K562 (cell line): ENCODE data around the gene CAMK2B. TPM values are rescaled to one million over a fixed set of nuclear protein-coding genes. Genes with fewer than 3 reads are reported as not detected.

Experiments
- CHD2 ChIP-seq: IDR thresholded peaks from 2 replicates; pipeline ENCODE4 v1.6.1; 2011; ENCODE audit warnings: low read depth, low read length
- CTBP1 ChIP-seq: fragments of 450-650 bp; IDR thresholded peaks from 2 replicates; pipeline ENCODE4 v1.6.1; 2016; ENCODE audit warnings: borderline replicate concordance
- ETS2 ChIP-seq: IDR thresholded peaks from 2 replicates; pipeline ENCODE4 v1.6.1; 2016; ENCODE audit warnings: borderline replicate concordance, missing genetic modification characterization, mild to moderate bottlenecking, moderate library complexity, missing compliant biosample characterization; ENCODE audit not compliant: poor library complexity, severe bottlenecking
- GTF2E2 ChIP-seq: fragments of 200-800 bp; sonication (Bioruptor generic); IDR thresholded peaks from 2 replicates; pipeline ENCODE4 v1.6.1; 2016; ENCODE audit warnings: missing genetic modification characterization, missing compliant biosample characterization
- HCFC1 ChIP-seq: IDR thresholded peaks from 2 replicates; pipeline ENCODE4 v1.6.1; 2012; ENCODE audit warnings: low read depth, low read length, improper control_type of control experiment
- HMG20B ChIP-seq: fragments of 250-450 bp; sonication (Bioruptor Pico); IDR thresholded peaks from 2 replicates; pipeline ENCODE4 v1.5.0; 2021; ENCODE audit warnings: mild to moderate bottlenecking
- KDM4B ChIP-seq, 2 experiments: fragments of 450-650 bp in 1 of 2; sonication (generic) in 1 of 2; IDR thresholded peaks; 2 replicates each; pipeline ENCODE4 v1.6.1; 2016 to 2017; ENCODE audit warnings: borderline replicate concordance in 2 of 2, antibody characterized with exemption in 1 of 2, low read depth in 1 of 2, mild to moderate bottlenecking in 1 of 2
- NR2F6 ChIP-seq: fragments of 450-650 bp; formaldehyde crosslinking; IDR thresholded peaks from 2 replicates; pipeline ENCODE4 v1.4.0; 2020; ENCODE audit warnings: mild to moderate bottlenecking
- POLR3G ChIP-seq: IDR thresholded peaks from 2 replicates; pipeline ENCODE4 v1.6.1; 2011; ENCODE audit not compliant: insufficient read length, insufficient replicate concordance; ENCODE audit errors: extremely low read depth
- RAD21 ChIP-seq, 2 experiments: fragments of 250-450 bp in 1 of 2; fragments of 450-650 bp in 1 of 2; sonication (Bioruptor Pico) in 1 of 2; formaldehyde crosslinking in 1 of 2; IDR thresholded peaks in 1 of 2; conservative IDR thresholded peaks in 1 of 2; 2 replicates each; pipeline versions ENCODE4 v1.4.0 to v1.8.0; 2020 to 2022; ENCODE audit warnings: mild to moderate bottlenecking in 2 of 2, moderate library complexity in 1 of 2
- RBFOX2 ChIP-seq: fragments of 200-400 bp; formaldehyde crosslinking; IDR thresholded peaks from 2 replicates; pipeline ENCODE4 v1.6.1; 2017; ENCODE audit warnings: low read depth, mild to moderate bottlenecking, low read length, moderate library complexity
- RCOR1 ChIP-seq, 2 experiments: IDR thresholded peaks; 2 replicates each; pipeline ENCODE4 v1.6.1; 2012; ENCODE audit warnings: low read depth in 2 of 2, low read length in 2 of 2, borderline replicate concordance in 1 of 2, improper control_type of control experiment in 1 of 2
- RFX7 ChIP-seq: fragments of 250-450 bp; sonication (Bioruptor Pico); IDR thresholded peaks from 2 replicates; pipeline ENCODE4 v1.5.1; 2021; ENCODE audit warnings: mild to moderate bottlenecking
- SAP30 ChIP-seq: fragments of 200-600 bp; sonication (generic); IDR thresholded peaks from 2 replicates; pipeline ENCODE4 v1.6.1; 2012; ENCODE audit warnings: borderline replicate concordance, low read depth, mild to moderate bottlenecking, moderate library complexity, low read length, control low read depth, inconsistent platforms; ENCODE audit not compliant: insufficient read depth, poor library complexity, severe bottlenecking
- SMARCB1 ChIP-seq: IDR thresholded peaks from 2 replicates; pipeline ENCODE4 v1.6.1; 2011; ENCODE audit warnings: improper control_type of control experiment, low read depth; ENCODE audit not compliant: insufficient read length
- SMC3 ChIP-seq: conservative IDR thresholded peaks from 2 replicates; pipeline ENCODE4 v1.6.1; 2011; ENCODE audit warnings: low read depth, low read length, improper control_type of control experiment; ENCODE audit not compliant: insufficient read depth
- SRSF3 ChIP-seq: fragments of 200-400 bp; formaldehyde crosslinking; IDR thresholded peaks from 2 replicates; pipeline ENCODE4 v1.6.1; 2016; ENCODE audit warnings: mild to moderate bottlenecking, low read length, moderate library complexity; ENCODE audit not compliant: insufficient read depth
- ZFPM2 ChIP-seq: fragments of 250-450 bp; sonication (Bioruptor Pico); IDR thresholded peaks from 2 replicates; pipeline ENCODE4 v1.5.1; 2022; ENCODE audit warnings: mild to moderate bottlenecking
- ZNF12 ChIP-seq: sonication (generic); formaldehyde crosslinking; IDR thresholded peaks from 2 replicates; pipeline ENCODE4 v1.4.0; 2020; ENCODE audit warnings: mild to moderate bottlenecking, missing genetic modification reagents
- ZNF175 ChIP-seq: fragments of 200-800 bp; sonication (Bioruptor generic); IDR thresholded peaks from 2 replicates; pipeline ENCODE4 v1.6.1; 2016; ENCODE audit warnings: low read depth, mild to moderate bottlenecking, missing genetic modification characterization, missing compliant biosample characterization
- ZNF184 ChIP-seq: sonication (generic); formaldehyde crosslinking; IDR thresholded peaks from 2 replicates; pipeline ENCODE4 v1.5.0; 2020; ENCODE audit warnings: missing genetic modification reagents
- ZNF75A ChIP-seq: fragments of 450-650 bp; formaldehyde crosslinking; IDR thresholded peaks from 2 replicates; pipeline ENCODE4 v1.4.0; 2020; ENCODE audit warnings: mild to moderate bottlenecking
- polyA plus RNA-seq, 8 experiments: library from polyadenylated mRNA; depleted of rRNA in 4 of 8; stranded (reverse) in 5 of 8; unstranded in 3 of 8; fragments of >200 nt; fragmentation: Nextera tagmentation in 2 of 8; fragmentation: Illumina TruSeq in 1 of 8; extraction: Ambion mirVana in 2 of 8; extraction: Trizol in 1 of 8; gene quantifications; 2 replicates each; pipeline versions ENCODE4 v1.2.1 to v1.2.3, GENCODE V29; 2011 to 2014; ENCODE audit warnings: inconsistent platforms in 1 of 8, missing spikeins in 1 of 8
- total RNA-seq, 7 experiments: library from RNA; depleted of rRNA in 6 of 7; stranded (reverse); fragments of >200 nt in 6 of 7; fragmentation: Illumina TruSeq in 2 of 7; extraction: Trizol in 2 of 7; gene quantifications; 2 replicates each; pipeline versions ENCODE4 v1.2.1 to v1.2.3, GENCODE V29; 2011 to 2021; ENCODE audit warnings: low replicate concordance in 1 of 7
- TF ChIP-seq, protein P1 (sequence below): fragments of 250-450 bp; sonication (Bioruptor Pico); IDR thresholded peaks from 2 replicates; pipeline ENCODE4 v1.5.0; 2021
- TF ChIP-seq, protein P2 (sequence below): fragments of 200-800 bp; sonication (Bioruptor generic); IDR thresholded peaks from 2 replicates; pipeline ENCODE4 v1.6.1; 2017; ENCODE audit warnings: missing genetic modification characterization, missing compliant biosample characterization

Gene CAMK2B
- total and polyA plus RNA-seq, 9 of the 15 experiments (the other 6 are each of a cell fraction or from before 2014, with no cell fraction given) = 0.04 to 0.09 (median 0.05) TPM; not detected in 4

DNA sequence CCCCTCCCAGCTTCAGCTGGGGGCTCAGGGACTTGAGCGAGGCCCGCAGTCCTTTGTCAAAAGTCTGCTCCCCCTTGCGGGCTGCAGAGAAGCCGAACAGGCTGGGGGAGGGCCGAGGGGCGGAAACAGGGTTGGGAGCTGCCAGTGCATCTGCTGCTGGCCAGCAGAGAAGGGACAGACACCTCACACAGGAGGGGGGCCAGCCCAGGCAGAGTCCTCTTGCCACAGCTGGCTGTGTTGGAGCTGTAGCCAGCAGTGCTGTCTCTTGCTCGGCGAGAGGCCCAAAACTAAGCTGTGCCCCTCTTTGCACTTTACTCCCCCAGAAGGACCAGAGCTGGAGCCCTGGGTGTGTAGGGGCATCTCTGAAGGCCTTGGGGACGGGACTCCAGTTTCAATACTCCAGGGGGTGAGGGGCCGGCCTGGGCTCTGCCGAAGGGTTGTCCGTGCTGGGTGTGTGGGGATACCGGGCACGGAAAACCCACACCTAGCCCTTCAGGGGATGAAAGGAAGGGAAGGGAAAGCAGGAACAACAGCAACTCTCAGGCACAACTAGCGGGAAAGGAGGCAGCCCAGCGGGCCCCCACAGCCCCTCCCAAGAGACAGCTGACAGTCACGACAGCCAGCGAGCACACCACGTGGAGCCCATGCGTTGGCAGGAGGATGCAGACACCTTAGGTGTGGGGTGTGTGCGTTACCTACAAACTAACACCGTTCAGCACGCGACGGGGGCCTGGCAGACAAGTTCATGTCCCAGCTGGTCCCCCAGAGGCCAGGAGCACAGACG, 106.8 kb downstream of the CAMK2B start (continued):
- 0 out of 2 replicates have a peak, but pooled peaks have one; percentile 13 for TF ChIP-seq HCFC1
- no peak for TF ChIP-seq CHD2
- no peak for TF ChIP-seq SAP30
- no peak for TF ChIP-seq ZNF175 (CRISPR knock-in tag)
- peak; percentile 33; the same call in 1 of the 2 replicates for TF ChIP-seq SMC3
- no peak for TF ChIP-seq ZNF75A (CRISPR knock-in tag)
- TF ChIP-seq RBFOX2 = peak; percentile 38; the same call in 1 of the 2 replicates
- peak; percentile 31; the same call in 1 of the 2 replicates for TF ChIP-seq CTBP1
- TF ChIP-seq RFX7 (CRISPR knock-in tag) = no peak
- TF ChIP-seq ZNF184 (CRISPR knock-in tag) = no peak
- no peak for TF ChIP-seq ETS2 (tag)
- no peak for TF ChIP-seq SMARCB1
- TF ChIP-seq HMG20B (CRISPR knock-in tag) = no peak
- no peak for TF ChIP-seq NR2F6
- TF ChIP-seq, protein P1, sequence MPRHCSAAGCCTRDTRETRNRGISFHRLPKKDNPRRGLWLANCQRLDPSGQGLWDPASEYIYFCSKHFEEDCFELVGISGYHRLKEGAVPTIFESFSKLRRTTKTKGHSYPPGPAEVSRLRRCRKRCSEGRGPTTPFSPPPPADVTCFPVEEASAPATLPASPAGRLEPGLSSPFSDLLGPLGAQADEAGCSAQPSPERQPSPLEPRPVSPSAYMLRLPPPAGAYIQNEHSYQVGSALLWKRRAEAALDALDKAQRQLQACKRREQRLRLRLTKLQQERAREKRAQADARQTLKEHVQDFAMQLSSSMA = no peak
- no peak for TF ChIP-seq GTF2E2 (tag)
- TF ChIP-seq ZFPM2 (CRISPR knock-in tag) = no peak
- TF ChIP-seq, protein P2, sequence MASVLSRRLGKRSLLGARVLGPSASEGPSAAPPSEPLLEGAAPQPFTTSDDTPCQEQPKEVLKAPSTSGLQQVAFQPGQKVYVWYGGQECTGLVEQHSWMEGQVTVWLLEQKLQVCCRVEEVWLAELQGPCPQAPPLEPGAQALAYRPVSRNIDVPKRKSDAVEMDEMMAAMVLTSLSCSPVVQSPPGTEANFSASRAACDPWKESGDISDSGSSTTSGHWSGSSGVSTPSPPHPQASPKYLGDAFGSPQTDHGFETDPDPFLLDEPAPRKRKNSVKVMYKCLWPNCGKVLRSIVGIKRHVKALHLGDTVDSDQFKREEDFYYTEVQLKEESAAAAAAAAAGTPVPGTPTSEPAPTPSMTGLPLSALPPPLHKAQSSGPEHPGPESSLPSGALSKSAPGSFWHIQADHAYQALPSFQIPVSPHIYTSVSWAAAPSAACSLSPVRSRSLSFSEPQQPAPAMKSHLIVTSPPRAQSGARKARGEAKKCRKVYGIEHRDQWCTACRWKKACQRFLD (CRISPR knock-in tag) = no peak
- no peak for TF ChIP-seq KDM4B (IDR thresholded peaks at IDR 0.05; ENCODE audit: borderline replicate concordance in 2 of 2, low read depth in 1 of 2)
- TF ChIP-seq SRSF3 = no peak
- TF ChIP-seq RAD21 (CRISPR knock-in tag; conservative IDR thresholded peaks at IDR 0.05 in 1 of 2, IDR thresholded peaks at IDR 0.05 in 1 of 2) = peak in 1 of 2 experiments; percentile 41; a peak in 1 of 4 replicates
- TF ChIP-seq POLR3G = no peak
- TF ChIP-seq RCOR1 (IDR thresholded peaks at IDR 0.05; ENCODE audit: borderline replicate concordance in 1 of 2, low read depth in 2 of 2, low read length in 2 of 2) = peak in 1 of 2 experiments; percentile 47; a peak in 1 of 4 replicates
- TF ChIP-seq ZNF12 (CRISPR knock-in tag) = no peak
